ENCODE measurements around the gene TRMT10A. TPM values are rescaled to one million over a fixed set of nuclear protein-coding genes. Genes with fewer than 3 reads are reported as not detected.

The TRMT10A gene
- total and polyA plus RNA-seq, 2 donors (not counting 1 experiment from before 2014, with no cell fraction given), result 6.0 to 11.1 TPM

DNA sequence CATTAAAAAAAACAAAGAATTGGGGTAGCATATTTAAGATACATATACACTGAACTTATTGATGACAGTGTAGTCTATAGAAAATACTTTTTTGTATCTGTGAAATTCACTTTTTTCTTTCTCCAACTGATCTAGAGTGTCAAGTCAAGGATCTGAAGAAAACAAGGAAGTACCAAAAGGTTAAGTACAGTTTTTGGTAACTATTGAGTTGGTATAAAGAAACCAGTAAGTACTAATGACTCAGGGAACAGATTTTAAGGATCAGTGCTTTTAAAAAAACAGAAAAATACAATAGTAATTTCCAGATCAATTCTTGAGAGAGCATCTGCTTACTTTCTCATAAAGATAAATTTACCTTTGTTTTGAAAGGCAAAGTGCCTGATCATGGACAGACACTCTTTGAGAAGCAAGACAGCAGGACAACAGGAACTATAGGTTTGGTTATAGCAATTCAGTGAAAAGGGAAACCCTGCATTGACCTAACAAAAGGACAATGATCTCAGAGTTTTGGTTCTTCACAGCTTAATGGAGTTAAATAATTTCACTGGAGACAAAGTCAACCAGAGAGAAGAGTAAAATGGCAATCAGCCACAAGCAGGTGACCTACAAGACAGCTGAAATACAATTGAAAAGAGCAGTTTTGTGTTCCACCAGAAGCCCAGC, 23.4 kb downstream of the TRMT10A start:
- no peaks in the 10 kb centered on the region for H3K4me1 ChIP-seq (ENCODE audit: control insufficient read depth, extremely low read depth, insufficient read depth, low read length)
- H3K9ac ChIP-seq (ENCODE audit: insufficient read depth, low read length), result no peak overlapping the region
- TF ChIP-seq, protein P1, sequence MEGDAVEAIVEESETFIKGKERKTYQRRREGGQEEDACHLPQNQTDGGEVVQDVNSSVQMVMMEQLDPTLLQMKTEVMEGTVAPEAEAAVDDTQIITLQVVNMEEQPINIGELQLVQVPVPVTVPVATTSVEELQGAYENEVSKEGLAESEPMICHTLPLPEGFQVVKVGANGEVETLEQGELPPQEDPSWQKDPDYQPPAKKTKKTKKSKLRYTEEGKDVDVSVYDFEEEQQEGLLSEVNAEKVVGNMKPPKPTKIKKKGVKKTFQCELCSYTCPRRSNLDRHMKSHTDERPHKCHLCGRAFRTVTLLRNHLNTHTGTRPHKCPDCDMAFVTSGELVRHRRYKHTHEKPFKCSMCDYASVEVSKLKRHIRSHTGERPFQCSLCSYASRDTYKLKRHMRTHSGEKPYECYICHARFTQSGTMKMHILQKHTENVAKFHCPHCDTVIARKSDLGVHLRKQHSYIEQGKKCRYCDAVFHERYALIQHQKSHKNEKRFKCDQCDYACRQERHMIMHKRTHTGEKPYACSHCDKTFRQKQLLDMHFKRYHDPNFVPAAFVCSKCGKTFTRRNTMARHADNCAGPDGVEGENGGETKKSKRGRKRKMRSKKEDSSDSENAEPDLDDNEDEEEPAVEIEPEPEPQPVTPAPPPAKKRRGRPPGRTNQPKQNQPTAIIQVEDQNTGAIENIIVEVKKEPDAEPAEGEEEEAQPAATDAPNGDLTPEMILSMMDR (conservative IDR thresholded peaks at IDR 0.05 in 1 of 2, IDR thresholded peaks at IDR 0.05 in 1 of 2; ENCODE audit: low read depth in 1 of 2, low read length in 2 of 2), result no peak
- TF ChIP-seq EZH2 (IDR thresholded peaks at IDR 0.05; ENCODE audit: low read length, missing control alignments), result no peak
- H4K20me1 ChIP-seq (ENCODE audit: control insufficient read depth, extremely low read depth, insufficient read depth, low read length), result no peaks in the 10 kb centered on the region
- H3K9me3 ChIP-seq (ENCODE audit: control insufficient read depth, insufficient read depth, low read depth, low read length), result no peaks in the 10 kb centered on the region
- H3K36me3 ChIP-seq (ENCODE audit: control insufficient read depth, insufficient read depth, low read length), result no peaks in the 10 kb centered on the region
- no peak overlapping the region for H2AFZ ChIP-seq (ENCODE audit: low read length)
- H3K27me3 ChIP-seq (ENCODE audit: control insufficient read depth, insufficient read depth, low read length), result peaks cover 8% of the 10 kb centered on the region
- no peak overlapping the region for H3K4me3 ChIP-seq (replicated peaks in 1 of 4; ENCODE audit: control extremely low read depth in 1 of 4, insufficient read depth in 1 of 4, low read depth in 3 of 4, low read length in 4 of 4)
- DNase-seq (ENCODE audit: low read depth in 2 of 2), result no peak
- H3K27ac ChIP-seq (ENCODE audit: insufficient read depth, low read length), result no peak overlapping the region
- no peaks in the 10 kb centered on the region for H3K79me2 ChIP-seq (ENCODE audit: control insufficient read depth, insufficient read depth, low read length)
- H3K4me2 ChIP-seq (ENCODE audit: extremely low read depth, insufficient read depth, low read length), result no peak overlapping the region

DNA sequence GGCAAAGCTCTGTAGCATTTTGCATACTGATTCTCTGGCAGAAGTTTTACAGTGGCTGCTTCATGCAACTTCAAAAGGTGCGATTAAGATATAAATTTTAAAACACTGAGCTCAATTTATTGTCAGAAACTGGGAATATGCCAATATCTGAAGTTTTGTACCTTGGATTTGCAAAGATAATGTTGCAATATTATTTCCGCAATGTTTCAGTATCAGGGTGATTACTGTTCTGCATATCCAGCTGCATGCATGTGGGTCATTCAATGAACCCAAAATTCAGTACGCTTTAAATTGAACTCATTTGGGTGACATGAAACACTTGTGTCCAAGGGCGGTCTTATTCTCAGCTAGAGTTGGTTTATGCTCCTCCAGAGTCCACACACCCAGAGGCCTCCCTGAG, 26.2 kb downstream of the TRMT10A start:
- DNase-seq (ENCODE audit: low read depth in 2 of 2), result no peak
- Histone ChIP-seq H3K79me2 (ENCODE audit: control insufficient read depth, insufficient read depth, low read length) (no peaks in the 10 kb centered on the region), H3K36me3 (ENCODE audit: control insufficient read depth, insufficient read depth, low read length) (no peaks in the 10 kb centered on the region), H3K4me2 (ENCODE audit: extremely low read depth, insufficient read depth, low read length) (no peak overlapping the region), H3K27me3 (ENCODE audit: control insufficient read depth, insufficient read depth, low read length) (peaks cover 8% of the 10 kb centered on the region), H3K4me1 (ENCODE audit: control insufficient read depth, extremely low read depth, insufficient read depth, low read length) (no peaks in the 10 kb centered on the region), H3K4me3 (replicated peaks in 1 of 4; ENCODE audit: control extremely low read depth in 1 of 4, insufficient read depth in 1 of 4, low read depth in 3 of 4, low read length in 4 of 4) (no peak overlapping the region), H3K27ac (ENCODE audit: insufficient read depth, low read length) (no peak overlapping the region), H3K9ac (ENCODE audit: insufficient read depth, low read length) (no peak overlapping the region), H4K20me1 (ENCODE audit: control insufficient read depth, extremely low read depth, insufficient read depth, low read length) (no peaks in the 10 kb centered on the region), H2AFZ (ENCODE audit: low read length) (no peak overlapping the region), H3K9me3 (ENCODE audit: control insufficient read depth, insufficient read depth, low read depth, low read length) (no peaks in the 10 kb centered on the region)
- TF ChIP-seq, protein P1 (conservative IDR thresholded peaks at IDR 0.05 in 1 of 2, IDR thresholded peaks at IDR 0.05 in 1 of 2; ENCODE audit: low read depth in 1 of 2, low read length in 2 of 2), result no peak
- TF ChIP-seq EZH2 (IDR thresholded peaks at IDR 0.05; ENCODE audit: low read length, missing control alignments), result no peak

DNA sequence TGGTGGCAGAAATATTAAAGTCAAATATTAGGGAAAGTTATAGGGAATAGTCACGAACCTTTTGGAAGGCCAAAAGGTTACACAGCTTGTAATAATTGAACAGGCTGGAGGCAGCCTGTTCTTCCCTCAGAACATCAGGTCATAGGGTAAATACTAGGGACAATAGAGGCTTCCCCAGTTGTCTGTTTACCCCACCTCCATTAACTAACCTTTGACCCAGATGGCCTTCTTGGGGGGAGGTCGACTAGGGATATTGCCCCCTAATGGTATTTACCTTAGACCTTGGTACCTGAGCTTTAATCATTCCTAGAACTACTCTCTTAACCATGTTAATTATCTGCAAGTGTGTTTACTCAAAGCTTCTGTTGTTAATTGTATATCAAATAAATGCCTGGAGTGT, 27.0 kb downstream of the TRMT10A start:
- Histone ChIP-seq H3K9ac (ENCODE audit: insufficient read depth, low read length) (no peak overlapping the region), H3K4me1 (ENCODE audit: control insufficient read depth, extremely low read depth, insufficient read depth, low read length) (no peaks in the 10 kb centered on the region), H4K20me1 (ENCODE audit: control insufficient read depth, extremely low read depth, insufficient read depth, low read length) (no peaks in the 10 kb centered on the region), H3K4me3 (replicated peaks in 1 of 4; ENCODE audit: control extremely low read depth in 1 of 4, insufficient read depth in 1 of 4, low read depth in 3 of 4, low read length in 4 of 4) (no peak overlapping the region), H3K4me2 (ENCODE audit: extremely low read depth, insufficient read depth, low read length) (no peak overlapping the region), H2AFZ (ENCODE audit: low read length) (no peak overlapping the region), H3K27me3 (ENCODE audit: control insufficient read depth, insufficient read depth, low read length) (peaks cover 8% of the 10 kb centered on the region), H3K27ac (ENCODE audit: insufficient read depth, low read length) (no peak overlapping the region), H3K36me3 (ENCODE audit: control insufficient read depth, insufficient read depth, low read length) (no peaks in the 10 kb centered on the region), H3K9me3 (ENCODE audit: control insufficient read depth, insufficient read depth, low read depth, low read length) (no peaks in the 10 kb centered on the region), H3K79me2 (ENCODE audit: control insufficient read depth, insufficient read depth, low read length) (no peaks in the 10 kb centered on the region)
- no peak for DNase-seq (ENCODE audit: low read depth in 2 of 2)
- TF ChIP-seq EZH2 (IDR thresholded peaks at IDR 0.05; ENCODE audit: low read length, missing control alignments), result no peak
- TF ChIP-seq, protein P1 (conservative IDR thresholded peaks at IDR 0.05 in 1 of 2, IDR thresholded peaks at IDR 0.05 in 1 of 2; ENCODE audit: low read depth in 1 of 2, low read length in 2 of 2), result no peak

Measured in fibroblast of lung (primary cell).